SK-N-SH treated with all-trans-retinoic acid at 6 μM for 48 hours (cell line): ENCODE data around the gene PHF20.
"Not testable (repeated sequence)": the region's sequence is repeated elsewhere in the genome, so short reads cannot be mapped to it uniquely, and the experiment has no call there.

Experiments used
- ATAC-seq: fragments of 200-7000 bp; cut with Tn5 transposase; 3 replicates; pipeline ENCODE4 v1.9.1; 2020; ENCODE audit warnings: mild to moderate bottlenecking, moderate library complexity
- ARNTL ChIP-seq: fragments of 450-650 bp; formaldehyde crosslinking; IDR thresholded peaks from 2 replicates; pipeline ENCODE4 v1.5.0; 2020; ENCODE audit warnings: low read depth, mild to moderate bottlenecking, moderate library complexity, borderline replicate concordance
- BACH2 ChIP-seq: fragments of 250-450 bp; sonication (Bioruptor Pico); IDR thresholded peaks from 2 replicates; pipeline ENCODE4 v1.9.0; 2021; ENCODE audit warnings: mild to moderate bottlenecking, borderline replicate concordance
- CREB5 ChIP-seq: fragments of 250-450 bp; sonication (Bioruptor Pico); IDR thresholded peaks from 2 replicates; pipeline ENCODE4 v1.5.1; 2020; ENCODE audit warnings: low read depth, mild to moderate bottlenecking, moderate library complexity
- CSDC2 ChIP-seq: fragments of 250-450 bp; sonication (Bioruptor Pico); IDR thresholded peaks from 2 replicates; pipeline ENCODE4 v1.5.0; 2020; ENCODE audit warnings: mild to moderate bottlenecking, moderate library complexity
- CSRNP3 ChIP-seq: fragments of 250-450 bp; sonication (Bioruptor Pico); IDR thresholded peaks from 2 replicates; pipeline ENCODE4 v1.5.1; 2021; ENCODE audit warnings: mild to moderate bottlenecking, moderate library complexity
- ESRRG ChIP-seq: fragments of 250-450 bp; sonication (Bioruptor Pico); IDR thresholded peaks from 2 replicates; pipeline ENCODE4 v1.6.1; 2021; ENCODE audit warnings: mild to moderate bottlenecking
- OSR1 ChIP-seq: fragments of 250-450 bp; sonication (Bioruptor Pico); IDR thresholded peaks from 2 replicates; pipeline ENCODE4 v1.8.0; 2022; ENCODE audit warnings: moderate library complexity, mild to moderate bottlenecking, inconsistent platforms
- PATZ1 ChIP-seq: fragments of 250-450 bp; sonication (Bioruptor Pico); IDR thresholded peaks from 2 replicates; pipeline ENCODE4 v1.8.0; 2020; ENCODE audit warnings: mild to moderate bottlenecking, moderate library complexity, borderline replicate concordance
- POU6F1 ChIP-seq: fragments of 250-450 bp; sonication (Bioruptor Pico); IDR thresholded peaks from 2 replicates; pipeline ENCODE4 v1.8.0; 2021; ENCODE audit warnings: low read depth, mild to moderate bottlenecking, moderate library complexity, borderline replicate concordance
- PPARA ChIP-seq: fragments of 250-450 bp; sonication (Bioruptor Pico); IDR thresholded peaks from 2 replicates; pipeline ENCODE4 v1.5.0; 2020; ENCODE audit warnings: mild to moderate bottlenecking, borderline replicate concordance
- RARB ChIP-seq: fragments of 250-450 bp; sonication (Bioruptor Pico); IDR thresholded peaks from 2 replicates; pipeline ENCODE4 v1.8.0; 2021; ENCODE audit warnings: mild to moderate bottlenecking, moderate library complexity
- TCF4 ChIP-seq: fragments of 250-450 bp; sonication (Bioruptor Pico); IDR thresholded peaks from 2 replicates; pipeline ENCODE4 v1.8.0; 2021; ENCODE audit warnings: mild to moderate bottlenecking, moderate library complexity, borderline replicate concordance
- TOX ChIP-seq: fragments of 250-450 bp; sonication (Bioruptor Pico); IDR thresholded peaks from 2 replicates; pipeline ENCODE4 v1.8.0; 2021; ENCODE audit warnings: mild to moderate bottlenecking, moderate library complexity, borderline replicate concordance
- TSHZ2 ChIP-seq: fragments of 250-450 bp; sonication (Bioruptor Pico); IDR thresholded peaks from 2 replicates; pipeline ENCODE4 v1.5.0; 2020; ENCODE audit warnings: mild to moderate bottlenecking, moderate library complexity
- ZC3H10 ChIP-seq: fragments of 250-450 bp; sonication (Bioruptor Pico); IDR thresholded peaks from 2 replicates; pipeline ENCODE4 v1.5.1; 2021; ENCODE audit warnings: mild to moderate bottlenecking, moderate library complexity
- ZFP3 ChIP-seq: fragments of 250-450 bp; sonication (Bioruptor Pico); IDR thresholded peaks from 2 replicates; pipeline ENCODE4 v1.5.0; 2020; ENCODE audit warnings: mild to moderate bottlenecking, moderate library complexity
- ZFP30 ChIP-seq: fragments of 450-650 bp; formaldehyde crosslinking; IDR thresholded peaks from 2 replicates; pipeline ENCODE4 v1.5.0; 2022; ENCODE audit warnings: mild to moderate bottlenecking, moderate library complexity
- ZNF565 ChIP-seq: fragments of 450-650 bp; formaldehyde crosslinking; conservative IDR thresholded peaks from 2 replicates; pipeline ENCODE4 v1.5.0; 2020; ENCODE audit warnings: low read depth, mild to moderate bottlenecking, moderate library complexity
- ZNF70 ChIP-seq: fragments of 450-650 bp; formaldehyde crosslinking; IDR thresholded peaks from 2 replicates; pipeline ENCODE4 v1.5.0; 2020; ENCODE audit warnings: mild to moderate bottlenecking, moderate library complexity
- ZNF8 ChIP-seq: fragments of 450-650 bp; formaldehyde crosslinking; IDR thresholded peaks from 2 replicates; pipeline ENCODE4 v1.5.0; 2020; ENCODE audit warnings: mild to moderate bottlenecking, moderate library complexity

Gene PHF20

GRCh38 chr20:35757098-35757705 is 14.6 kb upstream of the PHF20 start:
- no peak for TF ChIP-seq ZNF8 (CRISPR knock-in tag)
- no peak for TF ChIP-seq BACH2 (CRISPR knock-in tag)
- no peak for TF ChIP-seq POU6F1 (CRISPR knock-in tag)
- no peak for TF ChIP-seq TOX (CRISPR knock-in tag)
- TF ChIP-seq OSR1 (CRISPR knock-in tag): no peak
- TF ChIP-seq ESRRG (CRISPR knock-in tag): no peak
- TF ChIP-seq ARNTL: no peak
- TF ChIP-seq CSRNP3 (CRISPR knock-in tag): no peak
- no peak for TF ChIP-seq PATZ1 (CRISPR knock-in tag)
- TF ChIP-seq ZC3H10 (CRISPR knock-in tag): no peak
- TF ChIP-seq TCF4 (CRISPR knock-in tag): no peak
- TF ChIP-seq ZFP3 (CRISPR knock-in tag): no peak
- no peak for TF ChIP-seq CREB5 (CRISPR knock-in tag)
- TF ChIP-seq ZNF70: no peak
- no peak for TF ChIP-seq PPARA (CRISPR knock-in tag)
- TF ChIP-seq ZFP30 (CRISPR knock-in tag): no peak
- TF ChIP-seq CSDC2 (CRISPR knock-in tag): no peak
- no peak for TF ChIP-seq RARB (CRISPR knock-in tag)
- ATAC-seq: no peak

- ATAC-seq: not testable (repeated sequence)
These were observed 10.3 kb upstream of the PHF20 start for GRCh38 chr20:35761548-35761947.

- no peak for ATAC-seq
- no peak for TF ChIP-seq OSR1 (CRISPR knock-in tag)
- no peak for TF ChIP-seq CSDC2 (CRISPR knock-in tag)
- no peak for TF ChIP-seq ZNF565 (CRISPR knock-in tag)
- TF ChIP-seq TOX (CRISPR knock-in tag): no peak
- TF ChIP-seq PPARA (CRISPR knock-in tag): no peak
- no peak for TF ChIP-seq TSHZ2 (CRISPR knock-in tag)
These were observed 9.4 kb upstream of the PHF20 start for GRCh38 chr20:35762461-35762860.

GRCh38 chr20:35764936-35765335 is 6.9 kb upstream of the PHF20 start:
- ATAC-seq: not testable (repeated sequence)
